Measurements from ENCODE around the gene PKN2. TPM values are rescaled to one million over a fixed set of nuclear protein-coding genes. Genes with fewer than 3 reads are reported as not detected.

PKN2 gene
- total and polyA plus RNA-seq, 2 of the 8 experiments (the other 6 are each of a cell fraction or from before 2014, with no cell fraction given): 7.8 to 32.0 TPM

GRCh38 chr1:88691540-88691939, 7.5 kb downstream of the PKN2 start:
- H2AFZ ChIP-seq (ENCODE audit: low read length): no peak overlapping the region
- peaks cover 5 to 7% of the 10 kb centered on the region in 2 experiments for H4K20me1 ChIP-seq (replicated peaks in 1 of 2; ENCODE audit: control insufficient read depth in 1 of 2, insufficient read depth in 2 of 2, low read length in 2 of 2)
- ChIA-PET POLR2A (ENCODE audit: partially characterized antibody) (interaction anchor here (1.5 kb wide), 1 partner anchor 10 kb away, joined by 5 read pairs; no protein-coding TSS in a partner anchor), CTCF (ENCODE audit: partially characterized antibody) (no interaction called here)
- no peak overlapping the region for H3K9ac ChIP-seq (replicated peaks in 1 of 4; ENCODE audit: extremely low read depth in 1 of 4, low read depth in 3 of 4, low read length in 3 of 4)
- H2BK5ac ChIP-seq (ENCODE audit: low read depth, low read length): no peak overlapping the region
- H3K79me2 ChIP-seq (ENCODE audit: control insufficient read depth in 1 of 2, insufficient read depth in 2 of 2, low read length in 2 of 2): peaks cover 3 to 96% of the 10 kb centered on the region in 2 experiments; a peak in 3 of 4 replicates
- H4K8ac ChIP-seq (ENCODE audit: extremely low read depth, insufficient read depth, low read length): no peak overlapping the region
- H2BK20ac ChIP-seq (ENCODE audit: low read length): no peak overlapping the region
- H4K91ac ChIP-seq (replicated peaks; ENCODE audit: insufficient read length, low read length): no peak overlapping the region
- DNase-seq (ENCODE audit: low read depth in 1 of 2, low spot score in 2 of 2) (no peak), FAIRE-seq (no peak)
- H3K14ac ChIP-seq (ENCODE audit: insufficient read length): no peak overlapping the region
- no peak overlapping the region for H3K4ac ChIP-seq (replicated peaks; ENCODE audit: insufficient read length, low read depth, low read length)
- H3K4me3 ChIP-seq (ENCODE audit: extremely low read depth in 1 of 4, insufficient read depth in 2 of 4, low read depth in 3 of 4, low read length in 4 of 4): no peak overlapping the region
- H3K27me3 ChIP-seq (replicated peaks in 1 of 4; ENCODE audit: control insufficient read depth in 3 of 4, extremely low read depth in 1 of 4, insufficient read depth in 3 of 4, low read length in 3 of 4): no peaks in the 10 kb centered on the region
- WGBS, 2 experiments (ENCODE audit: extremely low coverage in 1 of 2, insufficient coverage in 1 of 2, insufficient read length in 1 of 2, insufficient replicate concordance in 2 of 2, low coverage in 1 of 2, low lambda C conversion rate in 2 of 2, missing lambda C conversion rate in 1 of 2): 89% methylated on average over 3 of the region's 3 CpGs; no CpG with 5 or more reads in 1 of the 2 experiments
- no peak overlapping the region for H4K5ac ChIP-seq (ENCODE audit: insufficient read length, low read depth, low read length)
- H3K36me3 ChIP-seq (ENCODE audit: control insufficient read depth in 2 of 4, insufficient read depth in 4 of 4, low read length in 3 of 4): peaks cover 0 to 2% (median 0%) of the 10 kb centered on the region in 4 experiments; a peak in 2 of 8 replicates
- no peak overlapping the region for H3K23ac ChIP-seq (ENCODE audit: insufficient read length)
- H2BK15ac ChIP-seq (ENCODE audit: low read length): no peak overlapping the region
- H3K79me1 ChIP-seq (ENCODE audit: low read depth, low read length): no peaks in the 10 kb centered on the region
- H3K9me3 ChIP-seq (ENCODE audit: insufficient read depth in 2 of 2, low read depth in 1 of 2, low read length in 1 of 2): no peaks in the 10 kb centered on the region
- H2BK12ac ChIP-seq (ENCODE audit: low read depth, low read length): no peak overlapping the region
- H3K23me2 ChIP-seq (ENCODE audit: low read depth, low read length): no peaks in the 10 kb centered on the region
- H2BK120ac ChIP-seq (replicated peaks; ENCODE audit: low read depth, low read length): no peak overlapping the region
- no peak overlapping the region for H3K18ac ChIP-seq (ENCODE audit: extremely low read depth, low read length)
- no peak overlapping the region for H3K27ac ChIP-seq (ENCODE audit: low read depth, low read length)
- no peak overlapping the region for H3K4me2 ChIP-seq (ENCODE audit: insufficient read depth in 1 of 2, low read depth in 2 of 2, low read length in 2 of 2)
- H2AK5ac ChIP-seq (ENCODE audit: low read depth, low read length): no peak overlapping the region
- H3K4me1 ChIP-seq (replicated peaks in 1 of 4; ENCODE audit: control insufficient read depth in 3 of 4, insufficient read depth in 4 of 4, low read length in 3 of 4): no peaks in the 10 kb centered on the region
- TF ChIP-seq NRF1 (IDR thresholded peaks at IDR 0.05; ENCODE audit: low read depth, low read length) (no peak), SIX5 (IDR thresholded peaks at IDR 0.05; ENCODE audit: low read depth, low read length) (no peak), JUND (IDR thresholded peaks at IDR 0.05; ENCODE audit: low read length) (no peak), RBBP5 (IDR thresholded peaks at IDR 0.05; ENCODE audit: borderline replicate concordance, low read depth, low read length) (no peak), SP4 (IDR thresholded peaks at IDR 0.05; ENCODE audit: low read length) (no peak), KDM4A (IDR thresholded peaks at IDR 0.05; ENCODE audit: low read depth, low read length, severe bottlenecking) (no peak)
- H3K56ac ChIP-seq (replicated peaks; ENCODE audit: insufficient read length, low read depth, low read length): no peak overlapping the region

All from H1 (cell line).